Ovary (tissue), 1 donor: ENCODE data around the gene NR2F1-AS1.

Source experiments
- EP300 ChIP-seq: sonication (generic); formaldehyde crosslinking; IDR thresholded peaks from one replicate; pipeline ENCODE4 v1.6.1; 2017; ENCODE audit warnings: antibody characterized with exemption
- POLR2A ChIP-seq: fragments of 450-650 bp; IDR thresholded peaks from one replicate; pipeline ENCODE4 v1.6.1; 2017; ENCODE audit warnings: antibody characterized with exemption, mild to moderate bottlenecking, moderate library complexity

GRCh38 chr5:93579692-93580062 is 1.3 kb downstream of the NR2F1-AS1 start:
- TF ChIP-seq POLR2A (no peak), EP300 (no peak)
